ENCODE measurements around the gene NRP2.

NRP2 gene

DNA sequence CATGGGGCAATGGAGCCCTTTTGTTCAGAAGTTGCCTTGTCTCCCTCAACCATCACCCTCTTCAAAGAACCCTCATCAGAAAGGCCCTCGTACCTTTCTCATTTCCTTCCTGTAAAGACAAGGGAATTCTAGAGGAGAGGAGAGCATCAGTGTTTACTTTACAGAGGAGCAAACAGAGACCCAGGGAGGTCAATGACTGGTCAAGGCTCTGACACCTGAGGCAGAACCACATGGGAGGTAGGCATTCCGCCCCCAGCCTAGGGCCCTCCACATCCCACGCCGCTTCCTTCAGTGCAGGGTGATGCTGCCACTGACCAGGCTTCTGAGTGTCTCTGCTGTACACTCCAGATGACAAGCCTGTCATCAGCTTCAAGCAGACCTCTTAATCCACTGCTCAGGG lies 104.7 kb downstream of the NRP2 start:
- H3K4me3 ChIP-seq (ENCODE audit: low read depth, low read length), result no peak overlapping the region
- no peak for DNase-seq (ENCODE audit: low read depth)
- TF ChIP-seq, protein P1, sequence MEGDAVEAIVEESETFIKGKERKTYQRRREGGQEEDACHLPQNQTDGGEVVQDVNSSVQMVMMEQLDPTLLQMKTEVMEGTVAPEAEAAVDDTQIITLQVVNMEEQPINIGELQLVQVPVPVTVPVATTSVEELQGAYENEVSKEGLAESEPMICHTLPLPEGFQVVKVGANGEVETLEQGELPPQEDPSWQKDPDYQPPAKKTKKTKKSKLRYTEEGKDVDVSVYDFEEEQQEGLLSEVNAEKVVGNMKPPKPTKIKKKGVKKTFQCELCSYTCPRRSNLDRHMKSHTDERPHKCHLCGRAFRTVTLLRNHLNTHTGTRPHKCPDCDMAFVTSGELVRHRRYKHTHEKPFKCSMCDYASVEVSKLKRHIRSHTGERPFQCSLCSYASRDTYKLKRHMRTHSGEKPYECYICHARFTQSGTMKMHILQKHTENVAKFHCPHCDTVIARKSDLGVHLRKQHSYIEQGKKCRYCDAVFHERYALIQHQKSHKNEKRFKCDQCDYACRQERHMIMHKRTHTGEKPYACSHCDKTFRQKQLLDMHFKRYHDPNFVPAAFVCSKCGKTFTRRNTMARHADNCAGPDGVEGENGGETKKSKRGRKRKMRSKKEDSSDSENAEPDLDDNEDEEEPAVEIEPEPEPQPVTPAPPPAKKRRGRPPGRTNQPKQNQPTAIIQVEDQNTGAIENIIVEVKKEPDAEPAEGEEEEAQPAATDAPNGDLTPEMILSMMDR (conservative IDR thresholded peaks at IDR 0.05; ENCODE audit: low read depth, low read length), result no peak

DNA sequence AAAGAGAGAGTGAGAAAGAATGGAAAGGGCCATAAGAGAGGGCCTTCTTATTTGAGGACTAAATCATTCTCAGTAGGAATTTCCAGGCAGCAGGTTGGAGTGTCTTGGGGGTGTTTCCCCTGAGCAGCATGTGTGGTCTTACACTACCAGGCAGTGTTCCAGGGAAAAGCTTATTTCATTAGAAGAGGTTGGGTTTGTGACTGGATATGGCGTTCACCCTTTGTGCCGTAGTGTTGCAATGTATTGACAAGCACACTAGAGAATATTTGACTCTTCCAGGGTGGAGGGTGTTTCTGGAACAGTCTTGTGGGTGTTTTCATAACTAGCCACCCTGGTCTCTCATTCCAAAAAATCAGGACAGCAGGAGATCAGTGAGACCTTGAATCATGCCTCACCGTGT lies 105.5 kb downstream of the NRP2 start:
- no peak overlapping the region for H3K4me3 ChIP-seq (ENCODE audit: low read depth, low read length)
- TF ChIP-seq, protein P1 (conservative IDR thresholded peaks at IDR 0.05; ENCODE audit: low read depth, low read length), result no peak
- no peak for DNase-seq (ENCODE audit: low read depth)

DNA sequence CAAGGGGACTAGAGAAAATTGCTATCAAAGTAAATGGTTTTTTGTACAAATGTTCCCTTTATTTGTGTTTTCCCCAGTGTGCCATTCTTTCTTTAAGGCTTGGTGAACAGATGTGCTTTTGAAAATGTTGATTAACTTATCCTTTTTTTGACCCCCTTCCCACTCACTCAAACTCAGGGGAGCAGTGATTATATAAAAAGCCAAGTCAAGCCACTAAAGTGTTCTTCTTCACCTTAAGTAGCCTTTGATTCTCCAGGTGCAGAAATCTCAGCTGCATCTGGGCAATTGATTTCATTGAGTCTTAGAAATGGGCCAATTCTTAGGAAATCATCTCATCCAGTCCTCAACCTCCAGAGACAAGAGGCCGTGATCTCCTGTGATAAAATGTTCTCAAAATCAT lies 107.6 kb downstream of the NRP2 start:
- no peak overlapping the region for H3K4me3 ChIP-seq (ENCODE audit: low read depth, low read length)
- TF ChIP-seq, protein P1 (conservative IDR thresholded peaks at IDR 0.05; ENCODE audit: low read depth, low read length), result no peak
- no peak for DNase-seq (ENCODE audit: low read depth)

DNA sequence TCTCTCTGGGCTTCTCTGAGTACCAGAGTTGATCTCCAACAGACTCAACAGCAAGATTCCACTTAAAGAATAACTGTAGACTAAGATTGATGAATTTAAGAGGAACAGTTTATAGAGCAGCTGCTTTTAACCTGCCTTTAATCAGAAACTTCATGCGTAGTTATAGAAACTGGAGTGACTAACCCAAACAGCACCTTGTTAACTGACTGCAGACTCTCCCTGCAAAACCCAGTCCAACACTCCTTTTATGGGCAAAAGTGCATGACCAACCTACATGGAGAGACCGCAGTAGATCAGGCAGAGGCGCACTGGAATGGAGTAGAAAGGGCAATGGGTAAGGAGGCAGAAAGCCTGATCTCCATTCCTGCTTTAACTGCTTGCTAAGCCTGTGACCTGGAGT lies 110.6 kb downstream of the NRP2 start:
- H3K4me3 ChIP-seq (ENCODE audit: low read depth, low read length), result no peak overlapping the region
- TF ChIP-seq, protein P1 (conservative IDR thresholded peaks at IDR 0.05; ENCODE audit: low read depth, low read length), result no peak
- no peak for DNase-seq (ENCODE audit: low read depth)

DNA sequence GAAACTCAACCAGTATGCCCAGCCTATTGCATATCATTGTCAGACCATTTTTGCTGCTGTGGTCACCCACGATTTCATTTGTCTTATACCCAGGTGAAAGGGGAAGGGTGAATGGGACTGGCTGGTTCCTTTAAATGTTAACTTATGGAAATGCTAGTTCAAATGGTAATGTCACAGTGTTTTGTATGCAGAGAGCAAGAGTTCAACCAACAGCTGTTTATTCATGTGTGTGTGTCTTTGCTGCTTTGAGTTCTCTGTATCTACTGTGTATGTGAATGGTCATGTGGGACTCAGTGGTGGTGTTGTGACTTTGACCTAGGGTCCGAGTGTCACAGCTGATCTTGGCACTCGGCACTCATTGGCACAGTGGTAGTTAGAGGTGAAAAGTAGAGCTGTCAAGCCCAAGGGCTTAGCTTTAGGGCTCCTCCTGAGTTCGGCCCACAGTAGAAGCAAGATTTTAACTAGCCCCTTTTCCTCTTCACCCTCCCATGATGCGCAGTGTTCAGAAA lies 114.6 kb downstream of the NRP2 start:
- DNase-seq (ENCODE audit: low read depth), result no peak
- TF ChIP-seq, protein P1 (conservative IDR thresholded peaks at IDR 0.05; ENCODE audit: low read depth, low read length), result no peak

DNA sequence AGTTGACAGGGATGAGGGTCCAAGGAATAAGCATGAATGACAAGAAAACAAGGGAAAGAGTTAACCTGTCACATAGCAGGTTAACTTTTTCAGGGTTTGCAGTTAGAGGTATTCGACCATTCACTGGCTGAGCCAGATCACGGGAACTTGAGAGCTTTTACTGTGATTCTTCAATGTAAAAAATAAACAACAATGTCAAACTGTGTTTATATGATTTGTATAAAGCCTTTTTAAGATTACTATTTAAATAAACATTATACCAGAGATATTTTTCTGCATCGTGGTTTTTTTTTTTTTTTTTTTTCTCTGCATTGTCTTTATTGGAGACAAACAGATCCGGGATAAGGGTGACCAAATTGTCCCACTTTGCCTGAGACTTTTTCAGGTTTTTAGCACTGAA lies 115.6 kb downstream of the NRP2 start:
- TF ChIP-seq, protein P1 (conservative IDR thresholded peaks at IDR 0.05; ENCODE audit: low read depth, low read length), result no peak
- no peak for DNase-seq (ENCODE audit: low read depth)
- H3K4me3 ChIP-seq (ENCODE audit: low read depth, low read length), result no peak overlapping the region

More for the DNA sequence above, 114.6 kb downstream of the NRP2 start:
- no peak overlapping the region for H3K4me3 ChIP-seq (ENCODE audit: low read depth, low read length)

DNA sequence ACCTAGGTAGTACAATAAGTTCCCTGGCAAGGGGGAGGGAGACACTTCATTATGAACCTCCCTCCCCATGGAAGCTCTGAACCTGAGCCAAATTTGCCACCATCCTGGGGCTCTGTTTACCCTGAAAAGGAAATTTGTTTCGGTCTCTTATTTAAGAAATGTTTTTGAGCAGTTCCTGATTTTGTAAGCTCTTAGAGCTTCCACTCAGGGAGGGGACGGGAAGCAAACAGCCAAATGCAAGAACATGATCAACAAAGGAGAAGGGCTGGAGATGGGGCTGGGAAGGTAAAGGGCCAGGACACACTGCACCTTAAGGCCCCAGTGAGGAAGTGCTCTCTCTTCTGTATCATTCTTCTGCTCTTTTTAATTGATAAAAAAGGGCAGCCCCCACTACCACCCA lies 117.9 kb downstream of the NRP2 start:
- no peak overlapping the region for H3K4me3 ChIP-seq (ENCODE audit: low read depth, low read length)
- peak; percentile 21 for DNase-seq (ENCODE audit: low read depth)
- TF ChIP-seq, protein P1 (conservative IDR thresholded peaks at IDR 0.05; ENCODE audit: low read depth, low read length), result no peak

All from choroid plexus epithelial cell (primary cell).